ENCODE measurements around the gene FBXO47. TPM values are rescaled to one million over a fixed set of nuclear protein-coding genes. Genes with fewer than 3 reads are reported as not detected.

The FBXO47 gene
- total RNA-seq, 4 donors from 2014 or later: not detected

DNA sequence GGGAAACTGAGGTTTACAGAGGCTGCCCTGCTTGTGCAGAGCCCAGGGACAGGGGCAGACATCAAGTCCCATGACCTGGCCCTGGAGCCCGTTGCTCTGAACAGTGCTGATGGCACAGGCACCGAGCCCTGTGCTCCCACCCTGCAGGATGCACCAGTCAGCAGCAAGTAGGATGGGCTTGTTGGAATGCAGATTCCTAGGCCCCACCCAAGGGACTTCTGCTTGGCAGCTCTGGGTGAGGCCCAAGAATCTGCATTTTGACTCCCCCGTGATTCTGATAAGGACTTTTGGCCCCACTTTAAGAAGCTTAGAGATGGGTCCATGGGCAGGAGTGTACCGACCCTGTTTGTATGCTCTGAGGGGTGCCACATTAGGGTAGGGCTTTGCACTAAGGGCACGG lies 74.1 kb downstream of the FBXO47 start:
- no peaks in the 10 kb centered on the region for H3K27me3 ChIP-seq
- WGBS: 90% methylated on average over 5 of the region's 5 CpGs
- H3K36me3 ChIP-seq: peaks cover 68% of the 10 kb centered on the region
- H3K4me1 ChIP-seq: peaks cover 46% of the 10 kb centered on the region
- H3K9me3 ChIP-seq: no peaks in the 10 kb centered on the region
- H3K4me3 ChIP-seq: no peak overlapping the region
- TF ChIP-seq, protein P1, sequence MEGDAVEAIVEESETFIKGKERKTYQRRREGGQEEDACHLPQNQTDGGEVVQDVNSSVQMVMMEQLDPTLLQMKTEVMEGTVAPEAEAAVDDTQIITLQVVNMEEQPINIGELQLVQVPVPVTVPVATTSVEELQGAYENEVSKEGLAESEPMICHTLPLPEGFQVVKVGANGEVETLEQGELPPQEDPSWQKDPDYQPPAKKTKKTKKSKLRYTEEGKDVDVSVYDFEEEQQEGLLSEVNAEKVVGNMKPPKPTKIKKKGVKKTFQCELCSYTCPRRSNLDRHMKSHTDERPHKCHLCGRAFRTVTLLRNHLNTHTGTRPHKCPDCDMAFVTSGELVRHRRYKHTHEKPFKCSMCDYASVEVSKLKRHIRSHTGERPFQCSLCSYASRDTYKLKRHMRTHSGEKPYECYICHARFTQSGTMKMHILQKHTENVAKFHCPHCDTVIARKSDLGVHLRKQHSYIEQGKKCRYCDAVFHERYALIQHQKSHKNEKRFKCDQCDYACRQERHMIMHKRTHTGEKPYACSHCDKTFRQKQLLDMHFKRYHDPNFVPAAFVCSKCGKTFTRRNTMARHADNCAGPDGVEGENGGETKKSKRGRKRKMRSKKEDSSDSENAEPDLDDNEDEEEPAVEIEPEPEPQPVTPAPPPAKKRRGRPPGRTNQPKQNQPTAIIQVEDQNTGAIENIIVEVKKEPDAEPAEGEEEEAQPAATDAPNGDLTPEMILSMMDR (IDR thresholded peaks at IDR 0.05): no peak
- TF ChIP-seq POLR2A (IDR thresholded peaks at IDR 0.05): no peak
- TF ChIP-seq POLR2AphosphoS5 (IDR thresholded peaks at IDR 0.05): no peak
- no peak for TF ChIP-seq EP300 (IDR thresholded peaks at IDR 0.05)
- H3K27ac ChIP-seq: peak overlapping the region; percentile 15
- DNase-seq (ENCODE audit: low spot score in 2 of 2): no peak

DNA sequence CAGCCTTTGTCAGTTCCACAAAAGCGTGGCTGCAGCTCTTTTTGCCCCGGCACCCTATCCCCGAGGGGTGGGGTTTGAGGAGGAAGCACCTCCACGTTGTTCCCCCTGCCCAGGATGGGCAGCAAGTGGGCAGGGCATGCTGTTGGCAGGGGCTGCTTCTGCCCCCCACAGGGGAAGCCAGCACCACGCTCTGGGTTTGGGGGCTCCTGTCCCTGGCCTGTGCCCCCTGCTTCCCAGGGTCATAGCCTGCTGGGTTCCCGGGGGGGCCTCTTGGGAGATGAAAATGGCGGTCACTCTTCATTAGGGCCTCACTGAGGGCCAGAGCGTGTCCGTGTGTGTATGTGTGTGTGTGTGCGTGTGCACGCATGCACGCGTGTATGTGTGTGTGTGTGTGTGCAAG lies 74.6 kb downstream of the FBXO47 start:
- WGBS: 75% methylated on average over 10 of the region's 13 CpGs
- TF ChIP-seq POLR2AphosphoS5 (IDR thresholded peaks at IDR 0.05) (no peak), POLR2A (IDR thresholded peaks at IDR 0.05) (no peak), EP300 (IDR thresholded peaks at IDR 0.05) (no peak)
- TF ChIP-seq, protein P1 (IDR thresholded peaks at IDR 0.05): no peak
- Histone ChIP-seq H3K27ac (no peak overlapping the region), H3K4me1 (peaks cover 44% of the 10 kb centered on the region), H3K4me3 (no peak overlapping the region), H3K36me3 (peaks cover 72% of the 10 kb centered on the region), H3K27me3 (no peaks in the 10 kb centered on the region), H3K9me3 (no peaks in the 10 kb centered on the region)
- DNase-seq (ENCODE audit: low spot score in 2 of 2): no peak

DNA sequence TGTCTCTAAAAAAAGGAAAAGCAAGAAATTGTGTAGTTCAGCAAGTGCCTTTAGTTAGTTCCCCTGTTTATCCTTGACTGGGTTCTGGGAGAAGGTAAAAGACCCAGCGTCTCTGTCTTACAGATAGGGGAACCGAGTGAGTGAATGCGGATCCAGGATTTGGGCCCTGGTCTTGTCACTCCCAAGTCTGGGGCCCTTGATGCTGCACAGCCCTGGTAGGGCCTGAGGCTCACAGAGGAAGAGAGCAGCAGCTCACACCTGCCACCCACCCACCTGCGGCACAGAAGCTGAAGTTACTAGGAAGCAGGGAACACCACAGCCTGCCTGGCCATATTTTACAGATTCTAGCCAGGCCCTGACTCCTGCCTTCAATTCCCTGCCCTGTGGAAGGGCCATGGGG lies 75.1 kb downstream of the FBXO47 start:
- peaks cover 44% of the 10 kb centered on the region for H3K4me1 ChIP-seq
- H3K27ac ChIP-seq: no peak overlapping the region

DNA sequence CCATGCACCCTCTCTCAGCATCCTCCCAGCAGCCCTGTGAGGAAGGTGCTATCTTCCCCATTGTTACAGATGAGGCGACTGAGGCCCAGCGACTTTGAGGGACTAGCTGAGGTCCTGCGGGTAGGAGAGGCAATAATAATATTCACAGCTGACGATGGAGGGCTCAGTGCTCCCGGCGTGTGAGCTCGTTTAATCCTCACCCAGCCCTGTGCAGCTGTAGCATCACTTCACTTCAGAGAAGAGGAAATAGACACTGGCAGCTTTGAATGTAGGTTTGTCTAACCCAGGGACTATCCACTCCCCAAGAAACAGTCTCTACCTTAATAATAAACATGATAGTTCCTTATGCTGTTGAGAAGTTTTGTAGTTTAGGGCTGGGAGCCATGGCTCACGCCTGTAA lies 75.8 kb downstream of the FBXO47 start:
- Histone ChIP-seq H3K27me3 (no peaks in the 10 kb centered on the region), H3K9me3 (no peaks in the 10 kb centered on the region), H3K27ac (no peak overlapping the region), H3K36me3 (peaks cover 76% of the 10 kb centered on the region), H3K4me1 (peaks cover 44% of the 10 kb centered on the region), H3K4me3 (no peak overlapping the region)
- DNase-seq (ENCODE audit: low spot score in 2 of 2): no peak
- WGBS: 81% methylated on average over 8 of the region's 8 CpGs
- TF ChIP-seq POLR2AphosphoS5 (IDR thresholded peaks at IDR 0.05) (no peak), EP300 (IDR thresholded peaks at IDR 0.05) (no peak), POLR2A (IDR thresholded peaks at IDR 0.05) (no peak)
- TF ChIP-seq, protein P1 (IDR thresholded peaks at IDR 0.05): no peak

More for the DNA sequence above, 75.1 kb downstream of the FBXO47 start:
- Histone ChIP-seq H3K9me3 (no peaks in the 10 kb centered on the region), H3K36me3 (peaks cover 76% of the 10 kb centered on the region), H3K4me3 (no peak overlapping the region), H3K27me3 (no peaks in the 10 kb centered on the region)
- no peak for DNase-seq (ENCODE audit: low spot score in 2 of 2)
- no peak for TF ChIP-seq POLR2A (IDR thresholded peaks at IDR 0.05)
- no peak for TF ChIP-seq POLR2AphosphoS5 (IDR thresholded peaks at IDR 0.05)
- TF ChIP-seq, protein P1 (IDR thresholded peaks at IDR 0.05): no peak
- TF ChIP-seq EP300 (IDR thresholded peaks at IDR 0.05): no peak
- 90% methylated on average over 4 of the region's 4 CpGs for WGBS

DNA sequence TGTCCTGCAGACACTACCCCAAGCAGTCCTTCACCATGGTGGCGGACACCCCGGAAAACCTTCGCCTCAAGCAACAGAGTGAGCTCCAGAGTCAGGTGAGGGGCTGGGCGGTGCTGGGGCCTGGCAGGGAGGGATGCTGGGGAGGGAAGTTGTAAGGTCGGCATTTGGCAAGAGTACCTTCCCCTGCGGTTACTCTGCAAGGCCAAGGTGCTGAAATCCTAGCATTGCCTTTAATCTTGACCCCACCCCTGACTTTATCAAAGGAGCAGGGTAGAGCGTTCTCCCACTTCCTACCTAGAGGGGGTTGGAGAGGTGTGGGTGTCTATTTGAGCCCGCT lies 76.8 kb downstream of the FBXO47 start:
- TF ChIP-seq, protein P1 (IDR thresholded peaks at IDR 0.05): no peak
- TF ChIP-seq POLR2A (IDR thresholded peaks at IDR 0.05): no peak
- TF ChIP-seq POLR2AphosphoS5 (IDR thresholded peaks at IDR 0.05): no peak
- no peak for TF ChIP-seq EP300 (IDR thresholded peaks at IDR 0.05)
- H3K27ac ChIP-seq: no peak overlapping the region
- 87% methylated on average over 5 of the region's 8 CpGs for WGBS
- H3K4me1 ChIP-seq: peaks cover 46% of the 10 kb centered on the region
- H3K27me3 ChIP-seq: no peaks in the 10 kb centered on the region
- H3K36me3 ChIP-seq: peaks cover 70% of the 10 kb centered on the region
- no peak overlapping the region for H3K4me3 ChIP-seq
- no peak for DNase-seq (ENCODE audit: low spot score in 2 of 2)
- no peaks in the 10 kb centered on the region for H3K9me3 ChIP-seq
